Adrenal gland (tissue), 5 donors: ENCODE results near the gene CADPS.

Experiments
- CTCF ChIP-seq, 6 experiments: fragments of 450-650 bp in 4 of 6; fragments of 200-600 bp in 2 of 6; sonication (generic) in 1 of 6; IDR thresholded peaks; 1 replicate in 5 of 6; 2 replicates in 1 of 6; pipeline versions ENCODE4 v1.5.1 to v1.8.0; 2016 to 2021; ENCODE audit warnings: antibody characterized with exemption in 6 of 6, mild to moderate bottlenecking in 2 of 6, moderate library complexity in 1 of 6
- POLR2A ChIP-seq, 2 donors: fragments of 450-650 bp; IDR thresholded peaks; one replicate each; pipeline ENCODE4 v1.6.1; 2017; ENCODE audit warnings: antibody characterized with exemption in 2 of 2, mild to moderate bottlenecking in 2 of 2, moderate library complexity in 1 of 2
- donor health status: DM: no; HTN: no; CAD: no.

- TF ChIP-seq CTCF (IDR thresholded peaks at IDR 0.05) (no peak), POLR2A (IDR thresholded peaks at IDR 0.05) (no peak)
Observed at GRCh38 chr3:62374341-62375218, 500.6 kb downstream of the CADPS start.
